GM23338 (cell line): Measurements from ENCODE around the gene SCFD1. TPM values are rescaled to one million over a fixed set of nuclear protein-coding genes. Genes with fewer than 3 reads are reported as not detected.

Experiments used
- ATAC-seq: fragments of 200-7000 bp; cut with Tn5 transposase; 3 replicates; pipeline ENCODE4 v1.9.1; 2020
- DNase-seq: peaks from one replicate; pipeline ENCODE4 v3.0.0-alpha.2; 2015; ENCODE audit warnings: low spot score
- H2AFZ ChIP-seq: fragments of 200-600 bp; sonication (generic); 2 replicates; pipeline ENCODE4 v1.8.0; 2016; ENCODE audit warnings: antibody characterized with exemption, mild to moderate bottlenecking, moderate library complexity
- H3F3A ChIP-seq: fragments of 200-600 bp; sonication (generic); replicated peaks from 2 replicates; pipeline ENCODE4 v1.8.0; 2017; ENCODE audit warnings: antibody characterized with exemption, mixed run types, low read depth
- H3K27ac ChIP-seq: fragments of 200-600 bp; sonication (generic); 2 replicates; pipeline ENCODE4 v1.6.1; 2016; ENCODE audit warnings: low read depth
- H3K27me3 ChIP-seq: fragments of 200-600 bp; sonication (generic); 2 replicates; pipeline ENCODE4 v1.8.0; 2016; ENCODE audit warnings: mild to moderate bottlenecking, mixed run types, moderate library complexity; ENCODE audit not compliant: insufficient read depth
- H3K36me3 ChIP-seq: fragments of 200-600 bp; sonication (generic); 2 replicates; pipeline ENCODE4 v1.8.0; 2016; ENCODE audit warnings: mild to moderate bottlenecking; ENCODE audit not compliant: insufficient read depth
- H3K4me1 ChIP-seq: fragments of 200-600 bp; sonication (generic); 2 replicates; pipeline ENCODE4 v1.8.0; 2016; ENCODE audit warnings: mild to moderate bottlenecking, moderate library complexity; ENCODE audit not compliant: insufficient read depth
- H3K4me2 ChIP-seq: fragments of 200-600 bp; sonication (generic); 2 replicates; pipeline ENCODE4 v1.7.1; 2017; ENCODE audit warnings: mixed run types
- H3K4me3 ChIP-seq: fragments of 200-600 bp; sonication (generic); 2 replicates; pipeline ENCODE4 v1.6.1; 2016; ENCODE audit warnings: mixed run types
- H3K79me2 ChIP-seq: fragments of 200-600 bp; sonication (generic); replicated peaks from 2 replicates; pipeline ENCODE4 v1.8.0; 2017; ENCODE audit warnings: mild to moderate bottlenecking; ENCODE audit not compliant: insufficient read depth
- H3K9me2 ChIP-seq: fragments of 200-600 bp; sonication (generic); 2 replicates; pipeline ENCODE4 v1.8.0; 2017; ENCODE audit not compliant: insufficient read depth
- H4K20me1 ChIP-seq: fragments of 200-600 bp; sonication (generic); replicated peaks from 2 replicates; pipeline ENCODE4 v1.8.0; 2017; ENCODE audit warnings: mild to moderate bottlenecking; ENCODE audit not compliant: insufficient read depth
- H3K27ac Mint-ChIP-seq: 2 replicates; pipeline ENCODE4 v1.8.0; 2020; ENCODE audit warnings: inconsistent platforms, mild to moderate bottlenecking, moderate library complexity, mixed read lengths
- H3K27me3 Mint-ChIP-seq: 3 replicates; pipeline ENCODE4 v1.8.0; 2022; ENCODE audit warnings: low read depth, mild to moderate bottlenecking, moderate library complexity, mixed read lengths, inconsistent platforms; ENCODE audit not compliant: insufficient read depth, poor library complexity
- H3K36me3 Mint-ChIP-seq: 3 replicates; pipeline ENCODE4 v1.8.0; 2021; ENCODE audit warnings: low read depth, mild to moderate bottlenecking, inconsistent platforms, moderate library complexity, mixed read lengths
- H3K4me1 Mint-ChIP-seq: 3 replicates; pipeline ENCODE4 v1.8.0; 2020; ENCODE audit warnings: mild to moderate bottlenecking, inconsistent platforms, mixed read lengths
- H3K4me3 Mint-ChIP-seq: 3 replicates; pipeline ENCODE4 v1.8.0; 2021; ENCODE audit warnings: moderate library complexity, mild to moderate bottlenecking, inconsistent platforms, mixed read lengths
- H3K9me3 Mint-ChIP-seq: 3 replicates; pipeline ENCODE4 v1.8.0; 2020; ENCODE audit warnings: moderate library complexity, mild to moderate bottlenecking, inconsistent platforms, mixed read lengths
- CREB1 ChIP-seq: fragments of 250-450 bp; sonication (Bioruptor Pico); IDR thresholded peaks from 2 replicates; pipeline ENCODE4 v1.5.0; 2020; ENCODE audit warnings: low read depth, mild to moderate bottlenecking, moderate library complexity
- EZH2 ChIP-seq: fragments of 200-600 bp; sonication (generic); IDR thresholded peaks from one replicate; pipeline ENCODE4 v1.8.0; 2017; ENCODE audit warnings: antibody characterized with exemption, mild to moderate bottlenecking, low read depth; ENCODE audit not compliant: unreplicated experiment
- EZH2phosphoT487 ChIP-seq: fragments of 200-600 bp; sonication (generic); IDR thresholded peaks from one replicate; pipeline ENCODE4 v1.8.1; 2018; ENCODE audit warnings: antibody characterized with exemption; ENCODE audit not compliant: unreplicated experiment
- JUNB ChIP-seq: IDR thresholded peaks from one replicate; pipeline ENCODE4 v1.6.1; 2016; ENCODE audit warnings: antibody characterized with exemption; ENCODE audit not compliant: unreplicated experiment
- NANOG ChIP-seq: IDR thresholded peaks from 2 replicates; pipeline ENCODE4 v1.6.1; 2016; ENCODE audit warnings: antibody characterized with exemption, borderline replicate concordance
- POLR2AphosphoS5 ChIP-seq: IDR thresholded peaks from 2 replicates; pipeline ENCODE4 v1.6.1; 2016; ENCODE audit warnings: antibody characterized with exemption, low read depth
- REST ChIP-seq: IDR thresholded peaks from one replicate; pipeline ENCODE4 v1.6.1; 2018; ENCODE audit warnings: antibody characterized with exemption; ENCODE audit not compliant: unreplicated experiment
- STAT1 ChIP-seq: IDR thresholded peaks from one replicate; pipeline ENCODE4 v1.6.1; 2016; ENCODE audit warnings: antibody characterized with exemption; ENCODE audit not compliant: unreplicated experiment
- ZNF114 ChIP-seq: fragments of 250-450 bp; sonication (Bioruptor Pico); IDR thresholded peaks from 2 replicates; pipeline ENCODE4 v1.5.0; 2020; ENCODE audit warnings: mild to moderate bottlenecking, moderate library complexity
- ZNF331 ChIP-seq: fragments of 250-450 bp; sonication (Bioruptor Pico); IDR thresholded peaks from 2 replicates; pipeline ENCODE4 v1.5.0; 2020; ENCODE audit warnings: low read depth, mild to moderate bottlenecking, moderate library complexity
- polyA plus RNA-seq: library from polyadenylated mRNA; unstranded; fragments of >200 nt; fragmentation: Nextera tagmentation; extraction: Ambion mirVana; gene quantifications from 2 replicates; pipeline ENCODE4 v1.2.1, GENCODE V29; 2016
- total RNA-seq: library from RNA; depleted of rRNA; stranded (reverse); fragments of >200 nt; shearing (Covaris generic); gene quantifications from 2 replicates; pipeline ENCODE4 v1.2.3, GENCODE V29; 2014
- TF ChIP-seq, protein P1 (sequence below): fragments of 250-450 bp; sonication (Bioruptor Pico); IDR thresholded peaks from 2 replicates; pipeline ENCODE4 v1.5.0; 2020; ENCODE audit warnings: mild to moderate bottlenecking, moderate library complexity
- TF ChIP-seq, protein P2 (sequence below), 2 experiments: fragments of 200-600 bp in 1 of 2; sonication (generic) in 1 of 2; conservative IDR thresholded peaks; 2 replicates each; pipeline versions ENCODE4 v1.5.1 to v1.6.1; 2016 to 2017; ENCODE audit warnings: antibody characterized with exemption in 2 of 2, low read depth in 2 of 2, mild to moderate bottlenecking in 2 of 2, moderate library complexity in 1 of 2
- TF ChIP-seq, protein P3 (sequence below): IDR thresholded peaks from 2 replicates; pipeline ENCODE4 v1.6.1; 2016; ENCODE audit warnings: antibody characterized with exemption

SCFD1 gene
- total and polyA plus RNA-seq, 2 experiments from 2014 or later, result 77.6 to 110 TPM

DNA sequence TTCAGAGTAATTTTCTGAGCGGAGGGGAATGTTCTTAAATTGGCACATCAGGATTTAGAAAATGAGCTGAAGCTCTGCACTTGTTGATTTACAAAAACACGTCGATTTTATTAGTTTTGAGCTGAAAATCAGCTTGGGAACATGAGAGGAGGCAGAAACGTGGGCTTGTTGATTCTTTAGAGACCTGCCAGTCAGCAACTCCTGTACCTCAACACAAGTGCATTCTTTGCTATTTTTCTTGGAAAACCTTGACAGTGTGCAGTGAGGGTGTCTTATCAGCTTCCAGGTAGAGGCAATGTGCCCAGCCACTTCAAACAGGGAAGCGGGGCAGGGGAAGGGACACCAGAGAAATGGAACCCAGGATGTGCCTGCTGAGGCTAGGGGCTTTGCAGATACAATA is 149.5 kb downstream of the SCFD1 start:
- Histone ChIP-seq H4K20me1 (no peaks in the 10 kb centered on the region), H3F3A (no peaks in the 10 kb centered on the region), H2AFZ (peak overlapping the region; percentile 39; the same call in 1 of the 2 replicates), H3K36me3 (no peaks in the 10 kb centered on the region), H3K4me2 (no peak overlapping the region), H3K27ac (no peak overlapping the region), H3K79me2 (no peaks in the 10 kb centered on the region), H3K9me2 (peaks cover 2% of the 10 kb centered on the region; the same call in 1 of the 2 replicates), H3K27me3 (no peaks in the 10 kb centered on the region), H3K4me3 (no peak overlapping the region), H3K4me1 (no peaks in the 10 kb centered on the region)
- H3K4me1 Mint-ChIP-seq, result no peaks in the 10 kb centered on the region
- H3K27ac Mint-ChIP-seq, result no peak overlapping the region
- no peaks in the 10 kb centered on the region for H3K27me3 Mint-ChIP-seq
- no peaks in the 10 kb centered on the region for H3K36me3 Mint-ChIP-seq
- H3K4me3 Mint-ChIP-seq, result no peak overlapping the region
- TF ChIP-seq STAT1, result no peak
- no peak for TF ChIP-seq JUNB
- no peak for TF ChIP-seq REST
- TF ChIP-seq NANOG, result no peak
- TF ChIP-seq, protein P1, sequence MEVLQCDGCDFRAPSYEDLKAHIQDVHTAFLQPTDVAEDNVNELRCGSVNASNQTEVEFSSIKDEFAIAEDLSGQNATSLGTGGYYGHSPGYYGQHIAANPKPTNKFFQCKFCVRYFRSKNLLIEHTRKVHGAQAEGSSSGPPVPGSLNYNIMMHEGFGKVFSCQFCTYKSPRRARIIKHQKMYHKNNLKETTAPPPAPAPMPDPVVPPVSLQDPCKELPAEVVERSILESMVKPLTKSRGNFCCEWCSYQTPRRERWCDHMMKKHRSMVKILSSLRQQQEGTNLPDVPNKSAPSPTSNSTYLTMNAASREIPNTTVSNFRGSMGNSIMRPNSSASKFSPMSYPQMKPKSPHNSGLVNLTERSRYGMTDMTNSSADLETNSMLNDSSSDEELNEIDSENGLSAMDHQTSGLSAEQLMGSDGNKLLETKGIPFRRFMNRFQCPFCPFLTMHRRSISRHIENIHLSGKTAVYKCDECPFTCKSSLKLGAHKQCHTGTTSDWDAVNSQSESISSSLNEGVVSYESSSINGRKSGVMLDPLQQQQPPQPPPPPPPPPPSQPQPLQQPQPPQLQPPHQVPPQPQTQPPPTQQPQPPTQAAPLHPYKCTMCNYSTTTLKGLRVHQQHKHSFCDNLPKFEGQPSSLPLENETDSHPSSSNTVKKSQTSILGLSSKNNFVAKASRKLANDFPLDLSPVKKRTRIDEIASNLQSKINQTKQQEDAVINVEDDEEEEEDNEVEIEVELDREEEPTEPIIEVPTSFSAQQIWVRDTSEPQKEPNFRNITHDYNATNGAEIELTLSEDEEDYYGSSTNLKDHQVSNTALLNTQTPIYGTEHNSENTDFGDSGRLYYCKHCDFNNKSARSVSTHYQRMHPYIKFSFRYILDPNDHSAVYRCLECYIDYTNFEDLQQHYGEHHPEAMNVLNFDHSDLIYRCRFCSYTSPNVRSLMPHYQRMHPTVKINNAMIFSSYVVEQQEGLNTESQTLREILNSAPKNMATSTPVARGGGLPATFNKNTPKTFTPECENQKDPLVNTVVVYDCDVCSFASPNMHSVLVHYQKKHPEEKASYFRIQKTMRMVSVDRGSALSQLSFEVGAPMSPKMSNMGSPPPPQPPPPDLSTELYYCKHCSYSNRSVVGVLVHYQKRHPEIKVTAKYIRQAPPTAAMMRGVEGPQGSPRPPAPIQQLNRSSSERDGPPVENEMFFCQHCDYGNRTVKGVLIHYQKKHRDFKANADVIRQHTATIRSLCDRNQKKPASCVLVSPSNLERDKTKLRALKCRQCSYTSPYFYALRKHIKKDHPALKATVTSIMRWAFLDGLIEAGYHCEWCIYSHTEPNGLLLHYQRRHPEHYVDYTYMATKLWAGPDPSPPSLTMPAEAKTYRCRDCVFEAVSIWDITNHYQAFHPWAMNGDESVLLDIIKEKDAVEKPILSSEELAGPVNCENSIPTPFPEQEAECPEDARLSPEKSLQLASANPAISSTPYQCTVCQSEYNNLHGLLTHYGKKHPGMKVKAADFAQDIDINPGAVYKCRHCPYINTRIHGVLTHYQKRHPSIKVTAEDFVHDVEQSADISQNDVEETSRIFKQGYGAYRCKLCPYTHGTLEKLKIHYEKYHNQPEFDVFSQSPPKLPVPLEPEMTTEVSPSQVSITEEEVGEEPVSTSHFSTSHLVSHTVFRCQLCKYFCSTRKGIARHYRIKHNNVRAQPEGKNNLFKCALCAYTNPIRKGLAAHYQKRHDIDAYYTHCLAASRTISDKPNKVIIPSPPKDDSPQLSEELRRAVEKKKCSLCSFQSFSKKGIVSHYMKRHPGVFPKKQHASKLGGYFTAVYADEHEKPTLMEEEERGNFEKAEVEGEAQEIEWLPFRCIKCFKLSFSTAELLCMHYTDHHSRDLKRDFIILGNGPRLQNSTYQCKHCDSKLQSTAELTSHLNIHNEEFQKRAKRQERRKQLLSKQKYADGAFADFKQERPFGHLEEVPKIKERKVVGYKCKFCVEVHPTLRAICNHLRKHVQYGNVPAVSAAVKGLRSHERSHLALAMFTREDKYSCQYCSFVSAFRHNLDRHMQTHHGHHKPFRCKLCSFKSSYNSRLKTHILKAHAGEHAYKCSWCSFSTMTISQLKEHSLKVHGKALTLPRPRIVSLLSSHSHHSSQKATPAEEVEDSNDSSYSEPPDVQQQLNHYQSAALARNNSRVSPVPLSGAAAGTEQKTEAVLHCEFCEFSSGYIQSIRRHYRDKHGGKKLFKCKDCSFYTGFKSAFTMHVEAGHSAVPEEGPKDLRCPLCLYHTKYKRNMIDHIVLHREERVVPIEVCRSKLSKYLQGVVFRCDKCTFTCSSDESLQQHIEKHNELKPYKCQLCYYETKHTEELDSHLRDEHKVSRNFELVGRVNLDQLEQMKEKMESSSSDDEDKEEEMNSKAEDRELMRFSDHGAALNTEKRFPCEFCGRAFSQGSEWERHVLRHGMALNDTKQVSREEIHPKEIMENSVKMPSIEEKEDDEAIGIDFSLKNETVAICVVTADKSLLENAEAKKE (CRISPR knock-in tag), result no peak
- no peak for TF ChIP-seq ZNF114 (CRISPR knock-in tag)
- TF ChIP-seq ZNF331 (CRISPR knock-in tag), result no peak
- TF ChIP-seq EZH2phosphoT487, result no peak
- TF ChIP-seq, protein P2, sequence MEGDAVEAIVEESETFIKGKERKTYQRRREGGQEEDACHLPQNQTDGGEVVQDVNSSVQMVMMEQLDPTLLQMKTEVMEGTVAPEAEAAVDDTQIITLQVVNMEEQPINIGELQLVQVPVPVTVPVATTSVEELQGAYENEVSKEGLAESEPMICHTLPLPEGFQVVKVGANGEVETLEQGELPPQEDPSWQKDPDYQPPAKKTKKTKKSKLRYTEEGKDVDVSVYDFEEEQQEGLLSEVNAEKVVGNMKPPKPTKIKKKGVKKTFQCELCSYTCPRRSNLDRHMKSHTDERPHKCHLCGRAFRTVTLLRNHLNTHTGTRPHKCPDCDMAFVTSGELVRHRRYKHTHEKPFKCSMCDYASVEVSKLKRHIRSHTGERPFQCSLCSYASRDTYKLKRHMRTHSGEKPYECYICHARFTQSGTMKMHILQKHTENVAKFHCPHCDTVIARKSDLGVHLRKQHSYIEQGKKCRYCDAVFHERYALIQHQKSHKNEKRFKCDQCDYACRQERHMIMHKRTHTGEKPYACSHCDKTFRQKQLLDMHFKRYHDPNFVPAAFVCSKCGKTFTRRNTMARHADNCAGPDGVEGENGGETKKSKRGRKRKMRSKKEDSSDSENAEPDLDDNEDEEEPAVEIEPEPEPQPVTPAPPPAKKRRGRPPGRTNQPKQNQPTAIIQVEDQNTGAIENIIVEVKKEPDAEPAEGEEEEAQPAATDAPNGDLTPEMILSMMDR (conservative IDR thresholded peaks at IDR 0.05; ENCODE audit: low read depth in 2 of 2), result no peak
- TF ChIP-seq POLR2AphosphoS5, result no peak
- TF ChIP-seq, protein P3, sequence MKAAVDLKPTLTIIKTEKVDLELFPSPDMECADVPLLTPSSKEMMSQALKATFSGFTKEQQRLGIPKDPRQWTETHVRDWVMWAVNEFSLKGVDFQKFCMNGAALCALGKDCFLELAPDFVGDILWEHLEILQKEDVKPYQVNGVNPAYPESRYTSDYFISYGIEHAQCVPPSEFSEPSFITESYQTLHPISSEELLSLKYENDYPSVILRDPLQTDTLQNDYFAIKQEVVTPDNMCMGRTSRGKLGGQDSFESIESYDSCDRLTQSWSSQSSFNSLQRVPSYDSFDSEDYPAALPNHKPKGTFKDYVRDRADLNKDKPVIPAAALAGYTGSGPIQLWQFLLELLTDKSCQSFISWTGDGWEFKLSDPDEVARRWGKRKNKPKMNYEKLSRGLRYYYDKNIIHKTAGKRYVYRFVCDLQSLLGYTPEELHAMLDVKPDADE, result no peak
- no peak for TF ChIP-seq EZH2
- TF ChIP-seq CREB1 (CRISPR knock-in tag), result no peak
- ATAC-seq (no peak), DNase-seq (no peak)
- H3K9me3 Mint-ChIP-seq, result no peaks in the 10 kb centered on the region
